A549 (cell line): Measurements from ENCODE around the gene ARHGEF18. TPM values are rescaled to one million over a fixed set of nuclear protein-coding genes. Genes with fewer than 3 reads are reported as not detected.

Experiments
- ATAC-seq, 2 experiments: fragments of 200-7000 bp in 1 of 2; fragments of >200 bp in 1 of 2; cut with Nextera tagmentation in 1 of 2; cut with Tn5 transposase in 1 of 2; 3 replicates each; pipeline versions ENCODE4 v1.8.0 to v1.9.1; 2018 to 2020; ENCODE audit warnings: mild to moderate bottlenecking in 1 of 2, moderate library complexity in 1 of 2
- CTCF ChIA-PET: fragments of 300-600 bp; sonication (Branson Sonifier 250); formaldehyde crosslinking; extraction: SDS; loops from one replicate; lab custom pipeline; 2021; ENCODE audit warnings: antibody characterized with exemption, inconsistent platforms; lab: Yijun Ruan, JAX
- POLR2A ChIA-PET: fragments of 350-600 bp; formaldehyde crosslinking; extraction: SDS; loops from one replicate; lab custom pipeline; 2021; ENCODE audit warnings: antibody characterized with exemption, inconsistent platforms; lab: Yijun Ruan, JAX
- DNase-seq, 2 experiments: peaks; one replicate each; pipeline versions ENCODE4 v3.0.0 to v3.0.0-alpha.2; 2011 to 2016; ENCODE audit warnings: low read depth in 1 of 2, low spot score in 1 of 2
- FAIRE-seq: peaks from 2 replicates; lab custom pipeline; 2011; peaks lifted over from hg19 to GRCh38; lab: Jason Lieb, UNC
- H3K27ac ChIP-seq, 2 experiments: fragments of >200 bp; sonication (Bioruptor Twin); formaldehyde crosslinking; 3 replicates each; pipeline ENCODE4 v1.5.1; 2016 to 2017
- H3K4me1 ChIP-seq: fragments of >200 bp; sonication (Bioruptor Twin); formaldehyde crosslinking; 3 replicates; pipeline ENCODE4 v1.6.1; 2016
- H3K4me2 ChIP-seq: fragments of >200 bp; sonication (Bioruptor Twin); formaldehyde crosslinking; 3 replicates; pipeline ENCODE4 v1.6.1; 2016
- H3K4me3 ChIP-seq: fragments of >200 bp; sonication (Bioruptor Twin); formaldehyde crosslinking; 3 replicates; pipeline ENCODE4 v1.5.1; 2016
- H3K9me3 ChIP-seq: fragments of >200 bp; sonication (Bioruptor Twin); formaldehyde crosslinking; 3 replicates; pipeline ENCODE4 v1.6.1; 2016
- ATOH8 ChIP-seq: fragments of 250-450 bp; sonication (Bioruptor Pico); IDR thresholded peaks from 2 replicates; pipeline ENCODE4 v1.5.0; 2020; ENCODE audit warnings: low read depth, mild to moderate bottlenecking, moderate library complexity
- CEBPB ChIP-seq, 2 experiments: fragments of >200 bp in 1 of 2; sonication (Bioruptor Twin) in 1 of 2; formaldehyde crosslinking in 1 of 2; IDR thresholded peaks; 2 replicates each; pipeline ENCODE4 v1.6.1; 2012 to 2016
- EHMT2 ChIP-seq: fragments of 200-600 bp; sonication (generic); IDR thresholded peaks from 2 replicates; pipeline ENCODE4 v1.6.1; 2016; ENCODE audit warnings: antibody characterized with exemption, low read depth, mild to moderate bottlenecking, moderate library complexity
- EP300 ChIP-seq, 2 experiments: fragments of >200 bp; sonication (Bioruptor Twin); formaldehyde crosslinking; IDR thresholded peaks; 2 replicates in 1 of 2; 3 replicates in 1 of 2; pipeline ENCODE4 v1.6.1; 2016 to 2017
- HES2 ChIP-seq: fragments of >200 bp; sonication (Bioruptor Twin); formaldehyde crosslinking; IDR thresholded peaks from 2 replicates; pipeline ENCODE4 v1.6.1; 2016
- HEYL ChIP-seq: fragments of 250-450 bp; sonication (Bioruptor Pico); IDR thresholded peaks from 2 replicates; pipeline ENCODE4 v1.8.0; 2021; ENCODE audit warnings: mild to moderate bottlenecking, moderate library complexity
- JUNB ChIP-seq: fragments of >200 bp; sonication (Bioruptor Twin); formaldehyde crosslinking; IDR thresholded peaks from 2 replicates; pipeline ENCODE4 v1.6.1; 2016
- KDM5A ChIP-seq: fragments of 200-600 bp; sonication (generic); IDR thresholded peaks from 2 replicates; pipeline ENCODE4 v1.6.1; 2016; ENCODE audit warnings: antibody characterized with exemption, mild to moderate bottlenecking
- MAFK ChIP-seq: fragments of 450-650 bp; IDR thresholded peaks from 2 replicates; pipeline ENCODE4 v1.6.1; 2014; ENCODE audit not compliant: partially characterized antibody
- MAX ChIP-seq: IDR thresholded peaks from 2 replicates; pipeline ENCODE4 v1.6.1; 2012
- NPAS2 ChIP-seq: fragments of 250-450 bp; sonication (Bioruptor Pico); IDR thresholded peaks from 2 replicates; pipeline ENCODE4 v1.8.0; 2022; ENCODE audit warnings: mild to moderate bottlenecking, moderate library complexity, borderline replicate concordance
- NR3C1 ChIP-seq: fragments of >200 bp; sonication (Bioruptor Twin); formaldehyde crosslinking; IDR thresholded peaks from 3 replicates; pipeline ENCODE4 v1.6.1; 2017
- RAD21 ChIP-seq, 2 experiments: fragments of >200 bp in 1 of 2; sonication (Bioruptor Twin) in 1 of 2; formaldehyde crosslinking in 1 of 2; IDR thresholded peaks in 1 of 2; conservative IDR thresholded peaks in 1 of 2; 2 replicates in 1 of 2; 3 replicates in 1 of 2; pipeline ENCODE4 v1.6.1; 2012 to 2018; ENCODE audit warnings: inconsistent platforms in 1 of 2
- RNF2 ChIP-seq: fragments of 200-600 bp; sonication (generic); IDR thresholded peaks from 2 replicates; pipeline ENCODE4 v1.6.1; 2016; ENCODE audit warnings: low read depth, mild to moderate bottlenecking, antibody characterized with exemption, moderate library complexity, borderline replicate concordance
- WGBS: methylation state at CpG from one replicate; pipeline ENCODE4 v1.1.6; 2017; ENCODE audit errors: missing lambda C conversion rate; 5-methylcytosine and 5-hydroxymethylcytosine counted together
- polyA minus RNA-seq: library from RNA; depleted of rRNA, polyadenylated mRNA; stranded (reverse); fragments of >200 nt; gene quantifications from 2 replicates; pipeline ENCODE4 v1.2.3, GENCODE V29; 2011; rRNA and poly(A)+ RNA removed
- polyA plus RNA-seq, 4 experiments: library from polyadenylated mRNA; depleted of rRNA in 3 of 4; stranded (reverse); fragments of >200 nt; fragmentation: RNase III in 1 of 4; extraction: RNeasy Plus Mini Kit Qiagen cat#74134 plus additional on column Dnase treatment in 1 of 4; gene quantifications; 2 replicates in 3 of 4; 3 replicates in 1 of 4; pipeline ENCODE4 v1.2.3, GENCODE V29; 2011 to 2017
- TF ChIP-seq, protein P1 (sequence below): fragments of >200 bp; sonication (Bioruptor Twin); formaldehyde crosslinking; IDR thresholded peaks from 3 replicates; pipeline ENCODE4 v1.5.1; 2016
- TF ChIP-seq, protein P2 (sequence below): fragments of >200 bp; sonication (Bioruptor Twin); formaldehyde crosslinking; IDR thresholded peaks from 3 replicates; pipeline ENCODE4 v1.6.1; 2016

Gene ARHGEF18
- 5.7 and 7.4 TPM in 2 replicates for polyA plus RNA-seq (2011; rRNA removed)
- 8.9 and 12.3 TPM in 2 replicates for polyA plus RNA-seq (2012; cell fraction: cytosol; rRNA removed)
- 26.0 and 30.4 TPM in 2 replicates for polyA plus RNA-seq (2012; cell fraction: nucleus; rRNA removed)
- 16.8 to 20.7 TPM (median 18.6 TPM) in 3 replicates for polyA plus RNA-seq (2017; fragmentation: RNase III; extraction: RNeasy Plus Mini Kit Qiagen cat#74134 plus additional on column Dnase treatment)
- 14.3 and 23.8 TPM in 2 replicates for polyA minus RNA-seq

- no peak for DNase-seq
- whole genome bisulfite sequencing = 47% methylated on average over 6 of the region's 13 CpGs
- no peaks in the 10 kb centered on the region for H3K4me1 ChIP-seq
- no peak for ATAC-seq
- H3K4me3 ChIP-seq = no peak within 1 kb of the TSS
- no peak within 1 kb of the TSS for H3K4me2 ChIP-seq
- H3K9me3 ChIP-seq = peaks cover 5% of the 10 kb centered on the region; the same call in 1 of the 3 replicates
- TF ChIP-seq HES2 = no peak
- TF ChIP-seq RNF2 = no peak
- TF ChIP-seq EHMT2 = no peak
- TF ChIP-seq CEBPB (IDR thresholded peaks at IDR 0.05) = no peak
- H3K27ac ChIP-seq = no peak within 1 kb of the TSS
- CTCF ChIA-PET = interaction anchor here (0.5 to 1.4 kb wide), 5 partner anchors 16 to 1182 kb away, joined by 3 to 4 read pairs (median 3); no protein-coding TSS in a partner anchor
- POLR2A ChIA-PET = no interaction called here
- FAIRE-seq = no peak
These were observed at the start of gene ARHGEF18 for GRCh38 chr19:7348587-7349230. TSS of gene ARHGEF18 (plus strand) at chr19:7348937. CDS start at chr19:7362891, 13,954 bp downstream.

GRCh38 chr19:7301525-7301924 is 47.2 kb upstream of the ARHGEF18 start:
- TF ChIP-seq MAFK (no peak), NPAS2 (CRISPR knock-in tag) (no peak), ATOH8 (no peak), EP300 (IDR thresholded peaks at IDR 0.05) (no peak), MAX (no peak), RAD21 (conservative IDR thresholded peaks at IDR 0.05 in 1 of 2, IDR thresholded peaks at IDR 0.05 in 1 of 2) (no peak)
- TF ChIP-seq, protein P1, sequence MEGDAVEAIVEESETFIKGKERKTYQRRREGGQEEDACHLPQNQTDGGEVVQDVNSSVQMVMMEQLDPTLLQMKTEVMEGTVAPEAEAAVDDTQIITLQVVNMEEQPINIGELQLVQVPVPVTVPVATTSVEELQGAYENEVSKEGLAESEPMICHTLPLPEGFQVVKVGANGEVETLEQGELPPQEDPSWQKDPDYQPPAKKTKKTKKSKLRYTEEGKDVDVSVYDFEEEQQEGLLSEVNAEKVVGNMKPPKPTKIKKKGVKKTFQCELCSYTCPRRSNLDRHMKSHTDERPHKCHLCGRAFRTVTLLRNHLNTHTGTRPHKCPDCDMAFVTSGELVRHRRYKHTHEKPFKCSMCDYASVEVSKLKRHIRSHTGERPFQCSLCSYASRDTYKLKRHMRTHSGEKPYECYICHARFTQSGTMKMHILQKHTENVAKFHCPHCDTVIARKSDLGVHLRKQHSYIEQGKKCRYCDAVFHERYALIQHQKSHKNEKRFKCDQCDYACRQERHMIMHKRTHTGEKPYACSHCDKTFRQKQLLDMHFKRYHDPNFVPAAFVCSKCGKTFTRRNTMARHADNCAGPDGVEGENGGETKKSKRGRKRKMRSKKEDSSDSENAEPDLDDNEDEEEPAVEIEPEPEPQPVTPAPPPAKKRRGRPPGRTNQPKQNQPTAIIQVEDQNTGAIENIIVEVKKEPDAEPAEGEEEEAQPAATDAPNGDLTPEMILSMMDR = no peak
- no peak overlapping the region for H3K4me2 ChIP-seq
- WGBS = 75% methylated on average over 5 of the region's 5 CpGs
- H3K4me1 ChIP-seq = no peaks in the 10 kb centered on the region
- H3K4me3 ChIP-seq = no peak overlapping the region
- ChIA-PET POLR2A (no interaction called here), CTCF (interaction anchor here (1.7 kb wide), 1 partner anchor 152 kb away, joined by 8 read pairs; no protein-coding TSS in a partner anchor)
- no peak for ATAC-seq
- FAIRE-seq = no peak
- no peak overlapping the region for H3K27ac ChIP-seq
- no peak for DNase-seq
- no peaks in the 10 kb centered on the region for H3K9me3 ChIP-seq

DNA sequence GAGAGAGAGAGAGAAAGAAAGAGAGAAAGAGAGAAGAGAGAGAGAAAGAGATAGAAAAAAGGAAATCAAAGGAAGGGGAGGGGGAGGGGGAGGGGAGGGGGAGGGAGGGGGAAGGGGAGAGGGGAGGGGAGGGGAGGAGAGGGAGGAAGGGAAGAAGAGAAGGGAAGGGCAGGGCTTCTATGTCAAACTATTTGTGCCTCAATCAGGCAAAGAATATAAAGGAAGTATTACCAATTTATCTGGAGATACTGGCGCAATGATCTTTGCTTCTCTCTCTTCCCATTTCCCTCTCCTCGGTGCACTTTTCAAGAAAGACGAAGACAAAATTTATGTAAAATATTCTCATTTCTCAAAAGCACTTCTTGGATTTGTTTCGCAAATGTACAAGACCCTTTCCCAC is 45.3 kb upstream of the ARHGEF18 start:
- POLR2A ChIA-PET = no interaction called here
- no peak for TF ChIP-seq RNF2
- TF ChIP-seq JUNB = no peak
- TF ChIP-seq CEBPB (IDR thresholded peaks at IDR 0.05) = no peak
- TF ChIP-seq, protein P2, sequence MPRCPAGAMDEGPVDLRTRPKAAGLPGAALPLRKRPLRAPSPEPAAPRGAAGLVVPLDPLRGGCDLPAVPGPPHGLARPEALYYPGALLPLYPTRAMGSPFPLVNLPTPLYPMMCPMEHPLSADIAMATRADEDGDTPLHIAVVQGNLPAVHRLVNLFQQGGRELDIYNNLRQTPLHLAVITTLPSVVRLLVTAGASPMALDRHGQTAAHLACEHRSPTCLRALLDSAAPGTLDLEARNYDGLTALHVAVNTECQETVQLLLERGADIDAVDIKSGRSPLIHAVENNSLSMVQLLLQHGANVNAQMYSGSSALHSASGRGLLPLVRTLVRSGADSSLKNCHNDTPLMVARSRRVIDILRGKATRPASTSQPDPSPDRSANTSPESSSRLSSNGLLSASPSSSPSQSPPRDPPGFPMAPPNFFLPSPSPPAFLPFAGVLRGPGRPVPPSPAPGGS = no peak
- no peak for TF ChIP-seq KDM5A
- no peak for TF ChIP-seq HEYL (CRISPR knock-in tag)
- no peak for TF ChIP-seq NR3C1
- Histone ChIP-seq H3K9me3 (no peaks in the 10 kb centered on the region), H3K27ac (no peak overlapping the region), H3K4me2 (no peak overlapping the region), H3K4me1 (no peaks in the 10 kb centered on the region), H3K4me3 (no peak overlapping the region)
- no peak for FAIRE-seq
- WGBS = 89% methylated on average over 4 of the region's 4 CpGs
- no peak for ATAC-seq
- CTCF ChIA-PET = interaction anchor here (2.1 kb wide), 1 partner anchor 38 kb away, joined by 4 read pairs; no protein-coding TSS in a partner anchor
- DNase-seq = no peak
